Liver (tissue), 9 donors: ENCODE data around the gene SCARB1. TPM values are rescaled to one million over a fixed set of nuclear protein-coding genes. Genes with fewer than 3 reads are reported as not detected.
A peak's percentile ranks its signal among the peaks of the same experiment; 100 is the strongest.

Experiments used
- DNase-seq: peaks from one replicate; pipeline ENCODE4 v3.0.0-alpha.2; 2017; ENCODE audit warnings: low spot score
- H3K27ac ChIP-seq, 2 donors: one replicate each; pipeline ENCODE4 v1.7.0; 2013; ENCODE audit warnings: inconsistent platforms in 2 of 2, low read length in 2 of 2, control low read depth in 1 of 2, low read depth in 1 of 2, mild to moderate bottlenecking in 1 of 2
- H3K27me3 ChIP-seq, 4 donors: one replicate each; pipeline versions ENCODE4 v1.6.1 to v1.7.0; 2013; ENCODE audit warnings: low read length in 3 of 4, inconsistent platforms in 1 of 4, mild to moderate bottlenecking in 1 of 4, moderate library complexity in 1 of 4; ENCODE audit not compliant: control insufficient read depth in 4 of 4, insufficient read depth in 4 of 4
- H3K36me3 ChIP-seq, 4 donors: one replicate each; pipeline versions ENCODE4 v1.6.1 to v1.7.0; 2013; ENCODE audit warnings: low read length in 3 of 4, mild to moderate bottlenecking in 3 of 4, low read depth in 1 of 4, moderate library complexity in 1 of 4; ENCODE audit not compliant: control insufficient read depth in 4 of 4, insufficient read depth in 3 of 4
- H3K4me1 ChIP-seq, 4 donors: one replicate each; pipeline versions ENCODE4 v1.6.1 to v1.7.0; 2013; ENCODE audit warnings: low read length in 3 of 4, mild to moderate bottlenecking in 3 of 4, moderate library complexity in 1 of 4; ENCODE audit not compliant: control insufficient read depth in 4 of 4, insufficient read depth in 4 of 4
- H3K4me3 ChIP-seq, 3 donors: one replicate each; pipeline versions ENCODE4 v1.6.1 to v1.7.0; 2013; ENCODE audit warnings: low read length in 3 of 3, control low read depth in 1 of 3, low read depth in 1 of 3, mild to moderate bottlenecking in 1 of 3
- H3K9ac ChIP-seq, 2 donors: one replicate each; pipeline ENCODE4 v1.7.0; 2013; ENCODE audit warnings: low read length in 2 of 2, mild to moderate bottlenecking in 2 of 2, moderate library complexity in 2 of 2, control low read depth in 1 of 2, low read depth in 1 of 2
- H3K9me3 ChIP-seq, 4 donors: one replicate each; pipeline versions ENCODE4 v1.6.1 to v1.7.0; 2013; ENCODE audit warnings: low read length in 3 of 4; ENCODE audit not compliant: control insufficient read depth in 4 of 4
- EGR1 ChIP-seq, 2 donors: IDR thresholded peaks; 2 replicates each; pipeline ENCODE4 v1.6.1; 2016 to 2018; ENCODE audit warnings: antibody characterized with exemption in 2 of 2, low read depth in 2 of 2
- FOXA1 ChIP-seq: IDR thresholded peaks from 2 replicates; pipeline ENCODE4 v1.6.1; 2016; ENCODE audit warnings: antibody characterized with exemption
- FOXA2 ChIP-seq: IDR thresholded peaks from 2 replicates; pipeline ENCODE4 v1.6.1; 2016; ENCODE audit warnings: antibody characterized with exemption
- GABPA ChIP-seq, 2 donors: IDR thresholded peaks in 1 of 2; conservative IDR thresholded peaks in 1 of 2; 2 replicates each; pipeline ENCODE4 v1.6.1; 2016; ENCODE audit warnings: antibody characterized with exemption in 2 of 2, mild to moderate bottlenecking in 1 of 2, moderate library complexity in 1 of 2
- HNF4A ChIP-seq, 2 donors: conservative IDR thresholded peaks; 2 replicates each; pipeline ENCODE4 v1.6.1; 2016; ENCODE audit warnings: antibody characterized with exemption in 2 of 2, mild to moderate bottlenecking in 2 of 2
- JUND ChIP-seq, 2 donors: IDR thresholded peaks; 2 replicates each; pipeline ENCODE4 v1.6.1; 2016; ENCODE audit warnings: antibody characterized with exemption in 2 of 2
- MAX ChIP-seq: IDR thresholded peaks from 2 replicates; pipeline ENCODE4 v1.6.1; 2016; ENCODE audit warnings: antibody characterized with exemption
- NR2F2 ChIP-seq: IDR thresholded peaks from 2 replicates; pipeline ENCODE4 v1.6.1; 2016; ENCODE audit warnings: antibody characterized with exemption
- RAD21 ChIP-seq, 2 donors: IDR thresholded peaks; 2 replicates each; pipeline ENCODE4 v1.6.1; 2016; ENCODE audit warnings: antibody characterized with exemption in 2 of 2, mild to moderate bottlenecking in 2 of 2
- REST ChIP-seq: IDR thresholded peaks from 2 replicates; pipeline ENCODE4 v1.6.1; 2016; ENCODE audit warnings: antibody characterized with exemption, mild to moderate bottlenecking
- RXRA ChIP-seq, 2 donors: IDR thresholded peaks; 2 replicates each; pipeline ENCODE4 v1.6.1; 2017 to 2018; ENCODE audit warnings: antibody characterized with exemption in 2 of 2, mild to moderate bottlenecking in 1 of 2
- SP1 ChIP-seq: IDR thresholded peaks from 2 replicates; pipeline ENCODE4 v1.6.1; 2018; ENCODE audit warnings: antibody characterized with exemption, mild to moderate bottlenecking
- TAF1 ChIP-seq: conservative IDR thresholded peaks from 2 replicates; pipeline ENCODE4 v1.6.1; 2016; ENCODE audit warnings: antibody characterized with exemption, mild to moderate bottlenecking
- YY1 ChIP-seq: IDR thresholded peaks from 2 replicates; pipeline ENCODE4 v1.6.1; 2016; ENCODE audit warnings: antibody characterized with exemption, mild to moderate bottlenecking
- WGBS: extraction: QIAGEN DNeasy Blood & Tissue Kit; methylation state at CpG from one replicate; pipeline ENCODE4 v1.1.7; 2013; 5-methylcytosine and 5-hydroxymethylcytosine counted together
- polyA plus RNA-seq, 2 donors: library from polyadenylated mRNA; stranded (reverse) in 1 of 2; unstranded in 1 of 2; fragments of 200-250 nt in 1 of 2; fragments of >200 nt in 1 of 2; fragmentation: Nextera tagmentation in 1 of 2; extraction: Ambion mirVana in 1 of 2; gene quantifications; one replicate each; pipeline versions ENCODE4 v1.2.1 to v1.2.3, GENCODE V29; 2013 to 2015
- total RNA-seq, 2 donors: library from RNA; depleted of rRNA; stranded (reverse); fragments of >200 nt; gene quantifications; one replicate each; pipeline ENCODE4 v1.2.3, GENCODE V29; 2014
- TF ChIP-seq, protein P1 (sequence below): IDR thresholded peaks from 2 replicates; pipeline ENCODE4 v1.6.1; 2016; ENCODE audit warnings: antibody characterized with exemption
- TF ChIP-seq, protein P2 (sequence below): fragments of 150-350 bp; IDR thresholded peaks from 2 replicates; pipeline ENCODE4 v1.5.1; 2017; ENCODE audit warnings: improper control_type of control experiment, low read depth, low read length; ENCODE audit not compliant: missing input control
- donor health status: healthy.
- donor health status: healthy.
- donor health status: healthy.
- donor health status: healthy.
- donor health status: healthy.

Gene SCARB1
- total and polyA plus RNA-seq, 4 donors = 85.3 to 289 (median 141) TPM

DNA sequence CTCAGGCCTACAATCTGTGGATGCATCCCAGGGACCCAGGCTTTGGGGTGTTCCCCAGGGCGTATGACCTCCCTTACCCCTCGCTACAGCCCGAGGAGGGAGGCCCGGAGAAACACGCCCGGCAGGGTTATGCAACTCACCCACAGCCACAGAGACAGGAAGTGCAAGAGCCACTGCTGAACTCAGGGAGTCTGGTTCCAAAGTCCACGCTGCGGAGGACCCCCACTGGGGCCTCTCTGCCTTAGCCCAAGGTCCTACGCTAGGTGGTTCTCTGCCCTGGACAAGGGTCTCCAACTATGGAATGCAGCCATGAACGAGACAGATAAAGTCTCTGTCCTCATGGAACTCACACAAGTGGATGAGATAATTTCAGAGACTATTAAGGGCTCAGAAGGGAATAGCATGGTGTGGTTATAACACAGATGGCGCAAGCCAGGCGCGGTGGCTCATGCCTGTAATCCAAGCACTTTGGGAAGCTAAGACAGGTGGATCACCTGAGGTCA, 11.3 kb downstream of the SCARB1 start (continued):
- no peak for TF ChIP-seq REST
- peak; percentile 46 for TF ChIP-seq YY1
- peak; percentile 92 to 93 for TF ChIP-seq RXRA (IDR thresholded peaks at IDR 0.05)
- TF ChIP-seq TAF1 = no peak
- TF ChIP-seq SP1 = peak; percentile 86
- peak; percentile 90 to 96 for TF ChIP-seq HNF4A (conservative IDR thresholded peaks at IDR 0.05)

- TF ChIP-seq FOXA2 (no peak), SP1 (no peak), TAF1 (no peak)
- 89% methylated on average over 8 of the region's 8 CpGs for WGBS
- Histone ChIP-seq H3K4me1 (peaks cover 37 to 84% (median 64%) of the 10 kb centered on the region in 4 donors), H3K9ac (no peak overlapping the region), H3K9me3 (no peaks in the 10 kb centered on the region), H3K27ac (peak overlapping the region in 1 of 2 donors; percentile 96), H3K36me3 (no peaks in the 10 kb centered on the region), H3K27me3 (no peaks in the 10 kb centered on the region), H3K4me3 (no peak overlapping the region)
- no peak for DNase-seq
Observed at GRCh38 chr12:124851342-124851741, 12.3 kb downstream of the SCARB1 start.

- H3K4me1 ChIP-seq = peaks cover 27 to 70% (median 52%) of the 10 kb centered on the region in 4 donors
- H3K4me3 ChIP-seq = no peak overlapping the region
- no peaks in the 10 kb centered on the region for H3K27me3 ChIP-seq
- no peak for DNase-seq
- peak overlapping the region in 1 of 2 donors; percentile 40 for H3K27ac ChIP-seq
- H3K9ac ChIP-seq = no peak overlapping the region
- TF ChIP-seq RXRA (IDR thresholded peaks at IDR 0.05) (no peak), RAD21 (IDR thresholded peaks at IDR 0.05) (no peak), TAF1 (no peak), SP1 (no peak), EGR1 (IDR thresholded peaks at IDR 0.05; ENCODE audit: low read depth in 2 of 2) (no peak), YY1 (no peak), FOXA1 (no peak), FOXA2 (no peak), GABPA (IDR thresholded peaks at IDR 0.05 in 1 of 2, conservative IDR thresholded peaks at IDR 0.05 in 1 of 2) (no peak), NR2F2 (no peak), JUND (IDR thresholded peaks at IDR 0.05) (no peak), MAX (no peak)
- TF ChIP-seq, protein P1, sequence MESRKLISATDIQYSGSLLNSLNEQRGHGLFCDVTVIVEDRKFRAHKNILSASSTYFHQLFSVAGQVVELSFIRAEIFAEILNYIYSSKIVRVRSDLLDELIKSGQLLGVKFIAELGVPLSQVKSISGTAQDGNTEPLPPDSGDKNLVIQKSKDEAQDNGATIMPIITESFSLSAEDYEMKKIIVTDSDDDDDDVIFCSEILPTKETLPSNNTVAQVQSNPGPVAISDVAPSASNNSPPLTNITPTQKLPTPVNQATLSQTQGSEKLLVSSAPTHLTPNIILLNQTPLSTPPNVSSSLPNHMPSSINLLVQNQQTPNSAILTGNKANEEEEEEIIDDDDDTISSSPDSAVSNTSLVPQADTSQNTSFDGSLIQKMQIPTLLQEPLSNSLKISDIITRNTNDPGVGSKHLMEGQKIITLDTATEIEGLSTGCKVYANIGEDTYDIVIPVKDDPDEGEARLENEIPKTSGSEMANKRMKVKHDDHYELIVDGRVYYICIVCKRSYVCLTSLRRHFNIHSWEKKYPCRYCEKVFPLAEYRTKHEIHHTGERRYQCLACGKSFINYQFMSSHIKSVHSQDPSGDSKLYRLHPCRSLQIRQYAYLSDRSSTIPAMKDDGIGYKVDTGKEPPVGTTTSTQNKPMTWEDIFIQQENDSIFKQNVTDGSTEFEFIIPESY = no peak
- TF ChIP-seq, protein P2, sequence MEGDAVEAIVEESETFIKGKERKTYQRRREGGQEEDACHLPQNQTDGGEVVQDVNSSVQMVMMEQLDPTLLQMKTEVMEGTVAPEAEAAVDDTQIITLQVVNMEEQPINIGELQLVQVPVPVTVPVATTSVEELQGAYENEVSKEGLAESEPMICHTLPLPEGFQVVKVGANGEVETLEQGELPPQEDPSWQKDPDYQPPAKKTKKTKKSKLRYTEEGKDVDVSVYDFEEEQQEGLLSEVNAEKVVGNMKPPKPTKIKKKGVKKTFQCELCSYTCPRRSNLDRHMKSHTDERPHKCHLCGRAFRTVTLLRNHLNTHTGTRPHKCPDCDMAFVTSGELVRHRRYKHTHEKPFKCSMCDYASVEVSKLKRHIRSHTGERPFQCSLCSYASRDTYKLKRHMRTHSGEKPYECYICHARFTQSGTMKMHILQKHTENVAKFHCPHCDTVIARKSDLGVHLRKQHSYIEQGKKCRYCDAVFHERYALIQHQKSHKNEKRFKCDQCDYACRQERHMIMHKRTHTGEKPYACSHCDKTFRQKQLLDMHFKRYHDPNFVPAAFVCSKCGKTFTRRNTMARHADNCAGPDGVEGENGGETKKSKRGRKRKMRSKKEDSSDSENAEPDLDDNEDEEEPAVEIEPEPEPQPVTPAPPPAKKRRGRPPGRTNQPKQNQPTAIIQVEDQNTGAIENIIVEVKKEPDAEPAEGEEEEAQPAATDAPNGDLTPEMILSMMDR = no peak
- no peaks in the 10 kb centered on the region for H3K9me3 ChIP-seq
- no peaks in the 10 kb centered on the region for H3K36me3 ChIP-seq
- 48% methylated on average over 8 of the region's 8 CpGs for WGBS
Observed at GRCh38 chr12:124849382-124849781, 14.3 kb downstream of the SCARB1 start.
